NCI-H2196 treated with DMSO at 0.1 percent for 48 hours (cell line): ENCODE results near the gene CKAP2L.

Source experiments
- DNase-seq: peaks from one replicate; lab custom pipeline; 2025; ENCODE audit not compliant: unreplicated experiment; lab: John Stamatoyannopoulos, UW

CKAP2L gene

GRCh38 chr2:112762276-112762675 lies 2.1 kb downstream of the CKAP2L start:
- DNase-seq = no peak

GRCh38 chr2:112760149-112760548 lies 4.3 kb downstream of the CKAP2L start:
- no peak for DNase-seq

GRCh38 chr2:112758711-112759110 lies 5.7 kb downstream of the CKAP2L start:
- DNase-seq = no peak

- no peak for DNase-seq
Measured at GRCh38 chr2:112757265-112757664, 7.1 kb downstream of the CKAP2L start.

- no peak for DNase-seq
Measured at GRCh38 chr2:112756207-112756606, 8.2 kb downstream of the CKAP2L start.

GRCh38 chr2:112755444-112755843 lies 9.0 kb downstream of the CKAP2L start:
- no peak for DNase-seq

GRCh38 chr2:112754564-112754963 lies 9.8 kb downstream of the CKAP2L start:
- no peak for DNase-seq

- no peak for DNase-seq
Measured at GRCh38 chr2:112752667-112753066, 11.7 kb downstream of the CKAP2L start.

- no peak for DNase-seq
Measured at GRCh38 chr2:112751451-112752197, 12.8 kb downstream of the CKAP2L start.

GRCh38 chr2:112750560-112750843 lies 13.9 kb downstream of the CKAP2L start:
- no peak for DNase-seq

- peak; percentile 46 for DNase-seq
Measured at GRCh38 chr2:112749755-112750559, 14.5 kb downstream of the CKAP2L start.

- no peak for DNase-seq
Measured at GRCh38 chr2:112740527-112740926, 23.9 kb downstream of the CKAP2L start.

GRCh38 chr2:112737542-112738232 lies 26.7 kb downstream of the CKAP2L start:
- no peak for DNase-seq

- no peak for DNase-seq
Measured at GRCh38 chr2:112733871-112734270, 30.5 kb downstream of the CKAP2L start.

GRCh38 chr2:112733456-112733855 lies 31.0 kb downstream of the CKAP2L start:
- no peak for DNase-seq

GRCh38 chr2:112731479-112731878 lies 32.9 kb downstream of the CKAP2L start:
- no peak for DNase-seq

GRCh38 chr2:112730791-112731190 lies 33.6 kb downstream of the CKAP2L start:
- DNase-seq = no peak

GRCh38 chr2:112730216-112730615 lies 34.2 kb downstream of the CKAP2L start:
- no peak for DNase-seq

- DNase-seq = no peak
Measured at GRCh38 chr2:112728378-112729175, 35.8 kb downstream of the CKAP2L start.

- DNase-seq = no peak
Measured at GRCh38 chr2:112728029-112728362, 36.4 kb downstream of the CKAP2L start.

- DNase-seq = no peak
Measured at GRCh38 chr2:112727276-112728028, 37.0 kb downstream of the CKAP2L start.
